IPS-18a (cell line): Measurements from ENCODE around the gene DOCK4.

Experiments
- H3K27ac ChIP-seq: one replicate; pipeline ENCODE4 v1.5.1; 2013; ENCODE audit warnings: low read length
- H3K27me3 ChIP-seq: one replicate; pipeline ENCODE4 v1.6.1; 2013; ENCODE audit warnings: mild to moderate bottlenecking, low read length; ENCODE audit not compliant: control insufficient read depth, insufficient read depth
- H3K36me3 ChIP-seq: one replicate; pipeline ENCODE4 v1.6.1; 2013; ENCODE audit warnings: low read depth, low read length; ENCODE audit not compliant: control insufficient read depth
- H3K4me1 ChIP-seq: one replicate; pipeline ENCODE4 v1.6.1; 2013; ENCODE audit warnings: low read depth, low read length; ENCODE audit not compliant: control insufficient read depth
- H3K4me3 ChIP-seq: one replicate; pipeline ENCODE4 v1.5.1; 2013; ENCODE audit warnings: low read length
- H3K9ac ChIP-seq: one replicate; pipeline ENCODE4 v1.6.1; 2013; ENCODE audit warnings: mild to moderate bottlenecking, low read length, moderate library complexity
- H3K9me3 ChIP-seq: one replicate; pipeline ENCODE4 v1.6.1; 2013; ENCODE audit warnings: low read depth, low read length; ENCODE audit not compliant: control insufficient read depth

The DOCK4 gene

DNA sequence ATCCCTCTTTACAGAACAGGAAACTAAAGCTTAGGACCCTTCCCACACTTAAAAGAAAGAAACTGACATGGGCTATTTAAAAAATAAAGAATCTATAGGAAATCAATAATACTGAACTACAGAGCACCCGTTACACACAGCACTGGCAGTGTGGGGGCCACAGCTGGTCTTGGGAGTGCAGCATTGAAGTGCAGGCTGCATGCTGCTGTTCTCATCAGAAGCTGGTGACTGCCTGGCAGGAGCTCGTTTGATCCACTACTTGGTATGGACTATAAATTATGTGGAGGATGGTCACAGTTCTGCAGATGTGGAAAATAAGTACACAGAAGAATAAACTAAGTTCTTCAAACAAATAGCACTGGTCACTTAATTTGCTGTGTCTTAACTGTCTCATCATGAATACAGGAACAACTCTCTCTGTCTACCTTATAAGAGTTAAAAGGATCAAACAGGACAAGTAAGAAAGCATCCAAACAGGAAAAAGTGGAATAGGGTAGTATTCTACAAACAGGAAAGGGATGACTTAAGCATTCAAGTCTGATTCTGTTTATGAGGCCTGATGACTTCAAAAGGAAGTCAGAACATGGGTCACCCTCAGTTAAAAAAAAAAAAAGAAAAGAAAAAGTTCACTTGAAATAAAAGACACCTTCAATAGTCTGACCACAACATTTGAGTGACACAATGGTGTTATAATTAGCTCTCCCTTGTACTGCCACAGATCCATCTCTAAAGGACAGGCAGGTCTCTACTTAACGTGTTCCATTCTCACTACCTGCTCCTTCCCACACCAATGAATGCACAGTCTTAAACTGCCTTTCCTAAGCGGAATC, 21.0 kb downstream of the DOCK4 start:
- H3K27me3 ChIP-seq: no peaks in the 10 kb centered on the region
- no peak overlapping the region for H3K4me3 ChIP-seq
- H3K4me1 ChIP-seq: no peaks in the 10 kb centered on the region
- no peak overlapping the region for H3K27ac ChIP-seq
- no peaks in the 10 kb centered on the region for H3K9me3 ChIP-seq
- no peaks in the 10 kb centered on the region for H3K36me3 ChIP-seq
- H3K9ac ChIP-seq: no peak overlapping the region

- H3K9ac ChIP-seq: no peak overlapping the region
- H3K27ac ChIP-seq: no peak overlapping the region
- no peaks in the 10 kb centered on the region for H3K9me3 ChIP-seq
- H3K4me3 ChIP-seq: no peak overlapping the region
- no peaks in the 10 kb centered on the region for H3K4me1 ChIP-seq
- no peaks in the 10 kb centered on the region for H3K27me3 ChIP-seq
- no peaks in the 10 kb centered on the region for H3K36me3 ChIP-seq
These were observed 21.7 kb downstream of the DOCK4 start for GRCh38 chr7:112184455-112184854.

DNA sequence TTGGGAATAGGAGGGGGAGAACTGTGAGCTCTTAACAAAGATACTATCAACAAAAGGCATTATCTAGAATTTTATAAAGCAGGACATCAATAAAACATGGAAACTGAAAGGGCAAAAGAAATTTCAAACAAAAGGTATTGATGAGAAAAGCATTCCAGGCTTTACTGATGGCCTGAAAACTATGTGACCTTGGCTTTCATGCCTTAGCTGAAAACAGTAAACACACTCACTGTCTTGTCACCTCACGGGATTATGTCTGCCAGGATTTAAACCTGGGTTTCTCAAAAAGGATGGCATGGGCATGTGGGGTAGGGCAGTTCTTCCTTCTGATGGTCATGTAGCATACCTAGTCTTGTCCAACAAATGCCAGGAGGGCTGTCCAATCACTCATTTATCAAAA, 22.9 kb downstream of the DOCK4 start:
- H3K27ac ChIP-seq: no peak overlapping the region
- H3K36me3 ChIP-seq: no peaks in the 10 kb centered on the region
- no peaks in the 10 kb centered on the region for H3K4me1 ChIP-seq
- no peaks in the 10 kb centered on the region for H3K27me3 ChIP-seq
- no peaks in the 10 kb centered on the region for H3K9me3 ChIP-seq
- no peak overlapping the region for H3K4me3 ChIP-seq
- H3K9ac ChIP-seq: no peak overlapping the region

GRCh38 chr7:112182749-112183148, 23.4 kb downstream of the DOCK4 start:
- Histone ChIP-seq H3K9ac (no peak overlapping the region), H3K4me1 (no peaks in the 10 kb centered on the region), H3K27me3 (no peaks in the 10 kb centered on the region), H3K4me3 (no peak overlapping the region), H3K36me3 (no peaks in the 10 kb centered on the region), H3K27ac (no peak overlapping the region), H3K9me3 (no peaks in the 10 kb centered on the region)

DNA sequence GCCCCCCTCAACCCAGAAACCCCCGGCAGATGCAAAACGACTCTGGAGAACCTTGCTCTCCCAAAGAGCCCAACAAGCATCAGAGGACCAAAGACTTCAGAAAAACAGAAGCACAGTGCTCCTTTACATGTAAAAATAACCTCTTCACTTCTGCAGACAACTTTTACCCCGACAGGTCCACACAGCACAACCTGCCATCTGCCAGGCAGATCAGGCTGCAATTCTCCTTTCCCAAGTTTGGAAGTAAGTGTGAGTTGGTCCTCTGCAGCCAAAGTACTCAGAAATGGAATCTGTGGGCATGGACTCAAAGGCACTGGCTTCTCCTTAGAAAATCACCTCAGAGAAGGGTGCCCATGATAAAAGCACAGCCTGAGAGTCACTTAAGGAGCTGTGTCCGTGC, 26.0 kb downstream of the DOCK4 start:
- Histone ChIP-seq H3K4me3 (no peak overlapping the region), H3K4me1 (peaks cover 4% of the 10 kb centered on the region), H3K36me3 (no peaks in the 10 kb centered on the region), H3K27ac (no peak overlapping the region), H3K27me3 (no peaks in the 10 kb centered on the region), H3K9ac (no peak overlapping the region), H3K9me3 (no peaks in the 10 kb centered on the region)

- H3K27me3 ChIP-seq: no peaks in the 10 kb centered on the region
- H3K9ac ChIP-seq: no peak overlapping the region
- H3K27ac ChIP-seq: no peak overlapping the region
- peaks cover 8% of the 10 kb centered on the region for H3K4me1 ChIP-seq
- no peaks in the 10 kb centered on the region for H3K9me3 ChIP-seq
- H3K36me3 ChIP-seq: no peaks in the 10 kb centered on the region
- no peak overlapping the region for H3K4me3 ChIP-seq
These were observed 29.3 kb downstream of the DOCK4 start for GRCh38 chr7:112176693-112177415.

DNA sequence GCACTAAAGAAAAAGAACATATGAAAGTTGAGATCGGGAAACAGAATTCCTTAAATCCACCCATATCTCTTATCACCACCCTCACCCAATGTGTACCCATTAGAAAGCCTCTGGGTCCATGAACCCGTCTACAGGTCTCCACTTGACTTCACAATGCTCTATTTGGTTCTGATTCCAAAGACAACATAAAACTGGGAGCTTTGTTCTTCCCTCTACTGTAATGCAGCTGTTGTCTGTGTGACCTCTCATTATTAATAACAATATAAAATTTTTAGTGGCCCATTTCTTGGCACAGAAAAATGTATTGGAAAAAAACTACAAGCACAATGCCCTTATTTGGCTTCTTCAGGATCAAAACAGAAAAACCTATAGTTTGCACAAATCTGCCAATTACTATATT, 30.0 kb downstream of the DOCK4 start:
- Histone ChIP-seq H3K9ac (no peak overlapping the region), H3K4me1 (peaks cover 8% of the 10 kb centered on the region), H3K27ac (no peak overlapping the region), H3K4me3 (no peak overlapping the region), H3K27me3 (no peaks in the 10 kb centered on the region), H3K36me3 (no peaks in the 10 kb centered on the region), H3K9me3 (no peaks in the 10 kb centered on the region)

- Histone ChIP-seq H3K4me3 (no peak overlapping the region), H3K27ac (no peak overlapping the region), H3K9ac (no peak overlapping the region), H3K9me3 (no peaks in the 10 kb centered on the region), H3K27me3 (no peaks in the 10 kb centered on the region), H3K4me1 (peaks cover 8% of the 10 kb centered on the region), H3K36me3 (no peaks in the 10 kb centered on the region)
These were observed 32.0 kb downstream of the DOCK4 start for GRCh38 chr7:112174192-112174591.

DNA sequence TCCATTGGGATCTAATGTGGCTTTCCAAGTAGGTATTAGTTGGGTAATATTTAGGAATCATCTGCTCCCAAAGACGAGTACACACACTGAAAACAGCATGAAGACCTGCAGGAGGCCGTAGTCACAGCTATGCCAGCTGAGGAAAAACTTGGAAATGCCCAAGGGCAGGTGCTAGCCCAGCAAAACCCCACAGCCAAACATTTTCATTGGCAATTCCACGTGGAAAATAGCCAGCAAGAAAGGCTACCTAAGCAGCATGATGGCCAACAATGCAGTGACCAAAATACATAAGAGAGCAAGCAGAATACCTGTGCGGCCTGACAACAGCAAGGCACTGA, 32.7 kb downstream of the DOCK4 start:
- no peaks in the 10 kb centered on the region for H3K36me3 ChIP-seq
- no peak overlapping the region for H3K4me3 ChIP-seq
- H3K27me3 ChIP-seq: no peaks in the 10 kb centered on the region
- peaks cover 8% of the 10 kb centered on the region for H3K4me1 ChIP-seq
- H3K9me3 ChIP-seq: no peaks in the 10 kb centered on the region
- no peak overlapping the region for H3K9ac ChIP-seq
- H3K27ac ChIP-seq: no peak overlapping the region

- Histone ChIP-seq H3K27ac (no peak overlapping the region), H3K36me3 (no peaks in the 10 kb centered on the region), H3K27me3 (no peaks in the 10 kb centered on the region), H3K4me3 (no peak overlapping the region), H3K9ac (no peak overlapping the region), H3K9me3 (no peaks in the 10 kb centered on the region), H3K4me1 (peaks cover 8% of the 10 kb centered on the region)
These were observed 33.2 kb downstream of the DOCK4 start for GRCh38 chr7:112172870-112173567.

GRCh38 chr7:112171673-112172072, 34.5 kb downstream of the DOCK4 start:
- Histone ChIP-seq H3K36me3 (no peaks in the 10 kb centered on the region), H3K4me3 (no peak overlapping the region), H3K9me3 (no peaks in the 10 kb centered on the region), H3K27ac (no peak overlapping the region), H3K4me1 (peaks cover 4% of the 10 kb centered on the region), H3K27me3 (no peaks in the 10 kb centered on the region), H3K9ac (no peak overlapping the region)
